GM10266 (cell line): ENCODE measurements around the gene CCL14.
"Not testable (repeated sequence)": the region's sequence is repeated elsewhere in the genome, so short reads cannot be mapped to it uniquely, and the experiment has no call there.

Experiments
- DNase-seq: peaks from one replicate; pipeline ENCODE4 v3.0.0; 2012; ENCODE audit errors: extremely low spot score
- TF ChIP-seq, protein P1 (sequence below): IDR thresholded peaks from 2 replicates; pipeline ENCODE4 v1.5.1; 2012; ENCODE audit warnings: mild to moderate bottlenecking, low read depth; ENCODE audit not compliant: control insufficient read depth, insufficient read depth; ENCODE audit errors: missing control alignments

Gene CCL14

DNA sequence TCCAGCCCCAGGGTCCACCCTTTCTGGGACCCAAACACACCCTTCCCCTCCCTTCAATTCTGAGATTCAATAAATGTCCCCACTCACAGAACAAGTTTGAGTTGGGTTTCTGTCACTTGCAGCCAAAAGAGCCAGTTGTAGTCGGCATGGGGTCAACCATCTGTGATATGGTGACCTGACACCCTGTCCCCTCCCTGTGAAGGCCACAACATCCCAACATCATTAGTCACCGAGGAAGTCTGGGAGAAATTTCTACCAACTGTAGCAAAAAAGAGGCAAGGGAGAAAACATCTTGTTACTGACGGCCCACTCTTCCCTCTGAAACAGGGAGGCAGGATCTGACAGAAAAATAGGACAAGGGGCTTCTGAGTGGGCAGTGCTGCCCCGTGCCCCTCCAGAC lies 42.4 kb downstream of the CCL14 start:
- TF ChIP-seq, protein P1, sequence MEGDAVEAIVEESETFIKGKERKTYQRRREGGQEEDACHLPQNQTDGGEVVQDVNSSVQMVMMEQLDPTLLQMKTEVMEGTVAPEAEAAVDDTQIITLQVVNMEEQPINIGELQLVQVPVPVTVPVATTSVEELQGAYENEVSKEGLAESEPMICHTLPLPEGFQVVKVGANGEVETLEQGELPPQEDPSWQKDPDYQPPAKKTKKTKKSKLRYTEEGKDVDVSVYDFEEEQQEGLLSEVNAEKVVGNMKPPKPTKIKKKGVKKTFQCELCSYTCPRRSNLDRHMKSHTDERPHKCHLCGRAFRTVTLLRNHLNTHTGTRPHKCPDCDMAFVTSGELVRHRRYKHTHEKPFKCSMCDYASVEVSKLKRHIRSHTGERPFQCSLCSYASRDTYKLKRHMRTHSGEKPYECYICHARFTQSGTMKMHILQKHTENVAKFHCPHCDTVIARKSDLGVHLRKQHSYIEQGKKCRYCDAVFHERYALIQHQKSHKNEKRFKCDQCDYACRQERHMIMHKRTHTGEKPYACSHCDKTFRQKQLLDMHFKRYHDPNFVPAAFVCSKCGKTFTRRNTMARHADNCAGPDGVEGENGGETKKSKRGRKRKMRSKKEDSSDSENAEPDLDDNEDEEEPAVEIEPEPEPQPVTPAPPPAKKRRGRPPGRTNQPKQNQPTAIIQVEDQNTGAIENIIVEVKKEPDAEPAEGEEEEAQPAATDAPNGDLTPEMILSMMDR, result no peak
- no peak for DNase-seq

DNA sequence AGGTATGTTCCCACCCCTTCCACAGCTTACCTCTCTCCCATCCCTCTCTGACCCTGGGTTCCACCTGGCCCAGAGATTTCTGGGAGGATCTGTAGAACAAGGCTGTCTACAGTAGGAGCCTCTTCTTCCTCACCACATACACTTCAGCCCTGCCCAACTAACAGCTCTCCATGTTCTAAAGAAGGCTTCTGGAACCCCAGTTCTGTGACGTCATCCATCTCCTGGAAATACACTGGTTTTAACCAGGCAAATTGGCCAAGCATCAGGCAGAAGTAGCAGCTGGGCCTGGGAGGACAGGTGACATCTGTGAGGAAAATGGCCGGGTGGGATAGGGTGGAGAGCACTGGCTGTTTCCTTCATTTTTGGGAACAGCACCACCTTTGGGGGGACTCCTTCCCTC lies 43.0 kb downstream of the CCL14 start, which contains the start of gene LYZL6:
LYZL6 (minus strand) TSS at position 177 of the 400 bp plus-strand sequence. CDS start 4,357 bp downstream, outside the sequence.
- DNase-seq, result no peak
- TF ChIP-seq, protein P1, result no peak

DNA sequence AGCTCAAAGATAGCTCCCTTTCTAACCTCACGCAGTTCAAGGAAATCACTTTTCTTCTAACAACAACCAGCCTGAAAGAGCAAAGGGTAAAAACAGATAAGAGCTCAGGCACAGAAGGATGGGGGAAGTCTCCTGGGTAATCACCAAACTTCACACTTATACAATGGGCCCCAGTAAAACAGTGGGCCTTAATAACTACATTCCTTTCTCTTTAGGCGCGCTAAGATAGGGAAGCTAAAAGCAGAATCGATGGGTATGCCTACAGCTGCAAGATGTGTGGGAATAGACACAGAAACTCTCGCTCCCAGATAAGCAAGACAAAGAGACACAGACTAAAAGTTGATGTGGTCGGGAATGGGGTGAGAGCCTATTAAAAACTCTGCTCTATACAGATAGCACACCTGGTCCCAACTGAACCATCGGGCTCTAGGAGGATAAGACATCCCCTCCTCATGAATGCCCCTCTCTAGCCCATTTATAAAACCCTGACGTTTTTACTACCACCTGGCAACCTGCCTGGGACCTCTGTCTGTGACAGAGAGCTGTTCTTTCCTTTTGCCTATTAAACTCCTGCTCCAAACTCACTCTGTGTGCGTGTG lies 43.8 kb downstream of the CCL14 start:
- no peak for DNase-seq
- TF ChIP-seq, protein P1, result no peak

DNA sequence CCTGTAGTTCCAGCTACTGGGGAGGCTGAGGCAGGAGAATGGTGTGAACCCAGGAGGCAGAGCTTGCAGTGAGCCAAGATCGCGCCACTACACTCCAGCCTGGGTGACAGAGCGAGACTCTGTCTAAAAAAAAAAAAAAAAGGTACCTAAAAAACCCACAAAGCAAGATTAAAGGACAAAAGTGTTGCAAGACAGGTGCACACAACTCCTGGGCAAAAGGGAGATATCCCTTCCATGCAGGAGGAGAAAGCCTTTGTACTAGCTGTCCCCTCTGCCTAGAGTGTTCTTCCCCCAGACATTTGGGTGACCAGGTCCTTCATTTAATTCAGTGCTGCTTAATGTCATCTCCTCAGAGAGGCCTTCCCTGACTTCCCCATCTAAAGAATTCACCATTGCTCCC lies 48.0 kb downstream of the CCL14 start:
- not testable (repeated sequence) for DNase-seq

DNA sequence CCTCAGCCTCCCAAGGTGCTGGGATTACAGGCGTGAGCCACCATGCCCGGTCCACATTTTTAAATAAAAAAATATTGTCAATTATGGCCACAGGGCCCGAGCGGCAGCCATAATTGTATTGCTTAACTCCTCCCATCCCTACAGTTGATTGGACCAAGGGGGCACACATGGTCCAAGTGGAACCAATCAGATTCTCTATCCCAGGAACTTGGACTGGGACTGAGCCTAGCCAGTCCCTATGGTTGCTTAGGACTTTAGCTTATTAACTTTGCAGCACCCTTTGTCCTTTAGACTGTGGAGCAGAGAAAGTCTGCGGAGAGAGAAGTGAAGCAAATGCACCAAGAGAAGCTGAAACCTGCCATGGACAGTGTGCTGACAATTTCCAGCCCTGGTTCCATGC lies 50.5 kb downstream of the CCL14 start:
- TF ChIP-seq, protein P1, result no peak
- DNase-seq, result no peak

DNA sequence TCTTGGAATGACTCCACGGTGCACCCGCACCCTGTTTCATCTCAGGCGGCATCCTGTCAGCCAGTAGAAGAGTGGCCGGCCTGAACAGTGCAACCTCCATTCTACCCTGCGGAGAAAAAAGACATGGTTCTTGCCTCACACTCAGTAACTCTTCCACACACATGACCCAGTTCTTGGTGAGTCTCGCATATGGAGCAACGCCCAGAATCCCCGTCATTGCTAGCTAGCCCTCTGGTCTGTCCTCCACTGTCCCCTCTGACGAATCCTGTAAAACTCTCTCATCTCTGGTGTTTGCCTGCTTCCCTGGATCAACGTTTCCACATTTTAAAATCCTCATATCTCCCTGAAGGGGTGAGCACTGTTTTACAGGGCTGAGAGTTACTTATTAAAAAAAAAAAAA lies 51.8 kb downstream of the CCL14 start:
- no peak for DNase-seq
- TF ChIP-seq, protein P1, result no peak
